Putamen (tissue), 1 donor: ENCODE results near the gene FLYWCH1.

Source experiments
- DNase-seq: peaks from one replicate; pipeline ENCODE4 v3.0.0-alpha.2; 2016; ENCODE audit warnings: low spot score

Gene FLYWCH1, protein sequence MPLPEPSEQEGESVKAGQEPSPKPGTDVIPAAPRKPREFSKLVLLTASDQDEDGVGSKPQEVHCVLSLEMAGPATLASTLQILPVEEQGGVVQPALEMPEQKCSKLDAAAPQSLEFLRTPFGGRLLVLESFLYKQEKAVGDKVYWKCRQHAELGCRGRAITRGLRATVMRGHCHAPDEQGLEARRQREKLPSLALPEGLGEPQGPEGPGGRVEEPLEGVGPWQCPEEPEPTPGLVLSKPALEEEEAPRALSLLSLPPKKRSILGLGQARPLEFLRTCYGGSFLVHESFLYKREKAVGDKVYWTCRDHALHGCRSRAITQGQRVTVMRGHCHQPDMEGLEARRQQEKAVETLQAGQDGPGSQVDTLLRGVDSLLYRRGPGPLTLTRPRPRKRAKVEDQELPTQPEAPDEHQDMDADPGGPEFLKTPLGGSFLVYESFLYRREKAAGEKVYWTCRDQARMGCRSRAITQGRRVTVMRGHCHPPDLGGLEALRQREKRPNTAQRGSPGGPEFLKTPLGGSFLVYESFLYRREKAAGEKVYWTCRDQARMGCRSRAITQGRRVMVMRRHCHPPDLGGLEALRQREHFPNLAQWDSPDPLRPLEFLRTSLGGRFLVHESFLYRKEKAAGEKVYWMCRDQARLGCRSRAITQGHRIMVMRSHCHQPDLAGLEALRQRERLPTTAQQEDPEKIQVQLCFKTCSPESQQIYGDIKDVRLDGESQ

DNA sequence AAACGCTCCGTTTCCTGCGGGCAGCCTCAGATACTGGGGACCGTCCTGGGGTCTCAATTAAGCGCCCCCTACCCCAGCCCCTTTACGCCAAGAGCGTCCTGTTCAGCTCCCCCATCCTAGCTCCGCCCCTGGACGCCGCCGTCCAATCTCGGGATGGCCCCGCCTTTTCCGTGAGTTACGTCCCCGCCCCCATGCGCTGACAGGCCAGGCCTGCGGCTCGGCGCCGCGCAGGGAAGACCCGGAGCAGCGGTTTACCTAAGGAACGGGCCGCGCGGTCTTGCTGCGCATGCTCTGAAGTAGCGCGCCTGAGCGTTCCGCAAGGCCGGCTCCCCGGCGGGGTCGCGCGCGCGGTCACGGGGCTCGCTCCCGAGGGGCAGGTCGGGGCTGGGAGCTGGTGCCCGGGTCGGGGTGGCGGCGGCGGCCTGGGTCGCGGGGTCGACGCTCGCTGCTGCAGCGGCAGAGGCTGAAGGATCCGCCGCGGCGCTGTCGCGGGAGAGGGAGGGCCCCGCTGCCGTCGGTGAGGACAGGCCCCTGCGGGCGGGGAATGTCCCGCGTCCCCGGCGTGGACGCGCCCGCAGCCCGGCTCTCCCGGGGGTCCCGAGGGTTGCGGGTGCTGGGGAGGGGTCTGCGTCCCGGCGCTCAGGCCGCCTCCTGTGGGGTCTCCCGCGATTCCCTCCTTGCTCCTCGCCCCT, at the start of gene FLYWCH1:
Gene FLYWCH1 (plus strand): TSS at position 294 of the 692 bp plus-strand sequence. CDS start 17,755 bp downstream, outside the sequence.
- DNase-seq = peak; percentile 97

DNA sequence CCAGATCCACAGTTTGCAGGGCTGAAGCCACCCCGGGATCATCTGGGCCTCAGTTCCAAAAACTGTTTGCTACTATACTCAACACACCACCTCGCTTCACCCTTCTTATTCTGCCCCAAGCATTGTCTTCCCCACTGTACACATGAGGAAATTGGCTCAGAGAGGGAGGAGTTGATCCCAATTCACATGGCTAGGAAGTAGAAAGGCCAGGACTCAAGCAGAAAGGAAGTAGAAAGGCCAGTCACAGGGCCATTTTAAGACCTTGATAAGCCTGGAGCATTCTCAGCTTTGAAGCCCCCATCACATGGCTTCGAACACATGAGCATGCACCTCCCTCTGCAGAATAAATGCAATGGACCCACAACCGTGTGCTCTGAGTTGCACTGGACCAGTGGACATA, 46.1 kb upstream of the FLYWCH1 start:
- DNase-seq = no peak

DNA sequence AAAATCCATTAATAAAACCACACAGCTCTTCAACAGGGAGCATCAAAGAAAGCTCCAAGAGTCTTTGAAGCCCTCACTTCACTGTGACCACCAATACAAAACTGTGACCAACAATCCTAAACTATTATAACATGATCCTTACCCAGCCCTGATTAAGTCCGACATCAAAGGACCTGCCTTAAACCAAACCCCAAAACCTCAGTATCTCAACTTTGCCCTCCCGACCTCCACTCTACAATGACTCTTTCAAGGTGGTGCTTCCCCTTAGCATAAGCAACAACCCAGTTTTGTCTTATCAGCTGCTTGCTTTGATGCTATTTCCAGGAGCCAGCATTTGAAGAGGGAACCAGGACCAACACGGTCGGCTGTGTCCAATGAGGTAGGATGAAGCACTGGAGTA, 45.3 kb upstream of the FLYWCH1 start:
- no peak for DNase-seq

DNA sequence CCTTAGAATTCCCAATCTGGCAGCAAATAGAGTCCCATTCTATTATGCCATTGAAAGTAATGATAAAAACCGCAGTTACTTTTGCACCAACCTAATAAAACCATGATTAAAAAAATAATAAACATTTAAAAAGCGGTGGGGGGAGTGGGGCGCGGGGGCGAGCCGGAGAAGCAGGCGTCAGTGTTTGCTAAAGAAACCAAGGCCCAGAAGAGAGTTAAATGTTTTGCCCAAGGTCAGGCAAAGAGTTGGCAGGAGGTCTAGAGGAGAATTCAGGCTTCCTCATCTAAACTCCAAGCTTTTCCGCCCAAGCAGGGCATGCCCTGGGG, 44.1 kb upstream of the FLYWCH1 start:
- no peak for DNase-seq

DNA sequence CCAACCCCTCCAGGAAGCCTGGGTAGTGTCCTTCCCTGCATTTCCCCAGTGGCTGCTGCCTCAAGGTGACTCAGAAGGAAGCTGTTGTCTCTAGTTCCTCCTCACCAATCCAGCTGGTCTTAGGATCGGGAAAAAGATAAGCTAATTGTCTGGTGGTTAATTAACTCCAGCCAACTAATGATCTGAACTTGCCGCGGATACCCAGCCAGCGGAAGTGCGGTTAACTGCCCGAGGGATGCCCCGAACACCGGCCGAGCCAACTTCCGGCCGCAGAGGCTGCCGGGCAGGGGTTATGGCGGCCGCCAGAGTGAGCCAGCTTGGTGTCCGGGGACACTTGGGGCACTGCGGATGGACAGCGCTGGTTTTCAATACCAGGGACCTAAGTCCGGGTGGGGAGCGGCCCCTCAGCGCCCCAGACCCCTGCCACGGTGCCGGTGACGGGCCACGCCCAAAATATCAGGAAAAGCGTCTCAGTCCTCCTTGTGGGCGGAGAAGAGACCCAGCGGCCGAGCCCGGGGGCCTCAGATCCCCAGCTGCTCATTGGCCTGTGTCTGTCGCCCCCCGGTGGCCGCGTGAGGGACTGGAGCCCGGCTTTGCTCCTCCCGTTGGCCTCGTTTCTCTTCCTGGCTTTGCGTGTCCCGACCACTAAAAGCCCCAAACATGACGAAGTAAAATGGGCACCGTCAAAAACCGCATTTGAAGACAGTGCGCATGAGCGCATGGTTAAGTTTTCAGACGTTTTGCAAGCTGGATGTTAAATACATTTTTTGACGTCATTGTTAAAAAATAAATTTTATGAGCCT, 43.5 kb upstream of the FLYWCH1 start:
- DNase-seq = peak; percentile 90

DNA sequence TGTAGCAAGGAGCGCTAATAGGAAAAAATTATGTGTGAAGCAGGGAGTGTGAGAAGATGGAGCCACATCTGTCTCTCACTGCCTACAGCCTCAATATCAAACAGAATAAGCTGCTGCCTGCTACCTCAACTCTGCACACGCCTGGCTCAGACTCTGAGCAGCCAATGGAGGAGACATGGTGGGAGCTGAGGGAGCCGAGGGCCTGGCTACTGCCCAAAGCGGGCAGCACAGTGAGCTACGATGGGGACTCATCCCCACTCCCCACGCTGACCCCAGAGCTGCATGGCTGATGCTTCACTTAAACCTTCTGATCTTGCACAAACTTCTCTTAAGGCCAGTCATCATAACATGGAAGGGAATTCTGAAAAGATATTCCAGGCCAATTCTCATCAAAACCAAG, 39.8 kb upstream of the FLYWCH1 start:
- no peak for DNase-seq

DNA sequence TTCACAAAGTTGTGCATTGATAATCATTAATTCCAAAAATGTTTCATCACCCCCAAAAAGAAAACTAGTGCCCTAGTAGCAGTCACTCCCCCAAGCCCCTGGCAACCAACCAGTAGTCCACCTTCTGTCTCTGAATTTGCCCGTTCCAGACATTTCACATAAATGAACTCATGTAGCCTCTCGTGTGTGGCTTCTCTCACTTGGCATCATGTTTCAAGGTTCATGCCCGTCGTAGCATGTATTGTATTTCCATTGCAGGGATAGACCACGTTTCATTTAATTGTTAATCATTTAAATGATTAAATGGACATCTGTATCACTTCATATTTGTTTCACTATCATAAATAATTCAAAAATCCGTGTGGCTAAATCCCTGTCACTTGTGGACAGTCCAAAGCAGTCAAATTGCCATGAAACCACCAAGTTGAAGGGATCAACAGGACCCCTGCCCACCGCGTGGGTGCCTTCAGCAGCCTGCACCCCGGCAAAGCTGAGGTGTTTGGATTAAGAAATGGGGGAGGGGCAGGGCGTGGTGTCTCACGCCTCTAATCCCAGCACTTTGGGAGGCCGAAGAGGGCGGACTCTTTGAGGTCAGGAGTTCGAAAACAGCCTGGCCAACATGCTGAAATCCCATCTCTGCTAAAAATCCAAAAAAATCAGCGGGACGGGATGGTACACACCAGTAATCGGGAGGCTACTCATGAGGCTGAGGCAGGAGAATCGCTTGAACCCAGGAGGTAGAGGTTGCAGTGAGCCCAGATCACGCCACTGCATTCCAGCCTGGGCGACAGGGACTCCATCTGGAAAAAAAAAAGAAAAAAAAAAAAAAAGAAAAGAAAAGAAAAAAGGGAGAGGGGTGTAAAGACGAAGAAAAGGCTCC, 37.5 kb upstream of the FLYWCH1 start:
- no peak for DNase-seq

DNA sequence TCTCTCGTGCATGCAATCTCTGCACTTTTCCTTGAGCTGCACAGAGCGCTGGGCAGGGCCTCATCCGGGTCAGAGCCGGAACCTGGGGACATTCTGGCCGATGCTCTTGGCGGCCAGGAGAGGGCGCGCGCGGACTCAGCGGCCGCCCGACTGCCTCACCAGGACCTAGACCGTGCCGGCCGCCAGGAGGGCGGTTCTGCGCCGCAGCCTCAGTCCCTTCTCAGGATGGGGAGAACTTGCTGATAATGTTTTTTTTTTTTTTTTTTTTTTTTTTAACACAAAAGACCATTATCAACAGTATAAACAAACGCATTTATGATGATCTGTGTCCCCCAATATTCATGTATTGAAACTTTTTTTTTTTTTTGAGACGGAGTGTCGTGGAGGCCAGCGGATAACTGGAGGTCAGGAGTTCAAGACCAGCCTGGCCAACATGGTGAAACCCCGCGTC, 36.8 kb upstream of the FLYWCH1 start:
- peak; percentile 75 for DNase-seq

DNA sequence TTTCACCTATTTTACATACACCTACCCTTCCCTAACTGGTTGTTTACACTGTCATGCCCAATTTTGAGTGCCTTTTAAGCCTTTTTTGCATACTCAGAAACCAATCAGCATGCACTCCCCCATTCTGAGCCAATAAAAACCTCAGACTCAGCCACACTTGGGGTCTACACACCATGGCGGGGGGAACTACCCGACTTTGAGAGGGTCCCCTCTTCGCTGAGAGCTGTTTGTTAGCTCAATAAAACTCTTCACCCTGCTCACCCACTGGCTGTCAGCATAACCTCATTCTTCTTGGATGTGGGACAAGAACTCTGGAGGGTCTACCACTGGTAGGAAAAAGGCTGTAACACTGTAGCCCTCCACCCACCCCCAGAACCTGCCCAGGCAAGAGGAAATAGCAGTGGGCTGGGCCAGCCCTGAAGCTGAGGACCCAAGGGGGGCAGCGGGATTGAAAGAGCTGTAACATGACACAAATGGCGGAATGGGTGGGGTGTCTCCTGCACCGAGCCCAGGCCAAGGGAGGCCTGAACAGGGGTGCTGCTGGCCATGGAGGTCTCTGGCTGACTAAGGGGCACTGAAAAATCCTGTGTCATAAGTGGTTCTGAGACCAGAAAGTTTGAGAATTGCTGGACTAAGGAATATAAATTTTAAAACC, 31.8 kb upstream of the FLYWCH1 start:
- DNase-seq = no peak

DNA sequence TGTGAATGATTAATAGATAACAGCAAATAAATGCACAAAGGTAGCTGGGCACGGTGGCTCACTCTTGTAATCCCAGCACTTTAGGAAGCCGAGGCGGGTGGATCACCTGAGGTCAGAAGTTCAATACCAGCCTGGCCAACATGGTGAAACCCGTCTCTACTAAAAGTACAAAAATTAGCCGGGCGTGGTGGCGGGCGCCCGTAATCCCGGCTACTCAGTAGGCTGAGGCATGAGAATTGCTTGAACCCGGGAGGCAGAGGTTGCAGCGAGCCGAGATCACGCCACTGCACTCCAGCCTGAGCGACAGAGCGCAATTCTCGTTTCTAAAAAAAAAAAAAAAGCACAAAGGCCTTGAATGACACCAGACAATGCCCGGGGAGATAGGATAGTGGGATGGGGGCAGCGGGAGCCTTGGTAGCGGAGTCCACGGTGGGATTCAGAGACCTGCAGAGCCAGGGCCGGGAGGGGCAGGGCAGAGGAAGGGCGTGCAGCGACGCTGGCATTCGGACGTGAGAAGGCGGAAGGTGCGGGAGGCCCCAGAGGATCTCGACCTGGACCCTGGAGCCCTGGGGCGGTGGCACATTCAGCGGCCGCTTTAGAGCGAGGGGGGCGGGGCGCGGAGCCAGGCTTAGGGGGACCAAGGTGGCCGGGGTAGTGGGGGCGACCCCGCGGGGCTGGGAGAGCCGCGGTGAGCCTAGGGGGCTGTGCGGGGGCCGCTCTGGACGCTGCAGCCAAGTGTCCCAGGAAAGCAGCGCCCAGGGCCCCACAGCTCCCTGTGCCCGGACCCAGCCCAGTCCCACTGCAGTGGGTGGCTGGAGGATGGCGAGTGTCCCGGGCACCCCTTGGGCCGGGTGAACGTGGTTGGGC, 29.7 kb upstream of the FLYWCH1 start:
- peak; percentile 21 for DNase-seq

DNA sequence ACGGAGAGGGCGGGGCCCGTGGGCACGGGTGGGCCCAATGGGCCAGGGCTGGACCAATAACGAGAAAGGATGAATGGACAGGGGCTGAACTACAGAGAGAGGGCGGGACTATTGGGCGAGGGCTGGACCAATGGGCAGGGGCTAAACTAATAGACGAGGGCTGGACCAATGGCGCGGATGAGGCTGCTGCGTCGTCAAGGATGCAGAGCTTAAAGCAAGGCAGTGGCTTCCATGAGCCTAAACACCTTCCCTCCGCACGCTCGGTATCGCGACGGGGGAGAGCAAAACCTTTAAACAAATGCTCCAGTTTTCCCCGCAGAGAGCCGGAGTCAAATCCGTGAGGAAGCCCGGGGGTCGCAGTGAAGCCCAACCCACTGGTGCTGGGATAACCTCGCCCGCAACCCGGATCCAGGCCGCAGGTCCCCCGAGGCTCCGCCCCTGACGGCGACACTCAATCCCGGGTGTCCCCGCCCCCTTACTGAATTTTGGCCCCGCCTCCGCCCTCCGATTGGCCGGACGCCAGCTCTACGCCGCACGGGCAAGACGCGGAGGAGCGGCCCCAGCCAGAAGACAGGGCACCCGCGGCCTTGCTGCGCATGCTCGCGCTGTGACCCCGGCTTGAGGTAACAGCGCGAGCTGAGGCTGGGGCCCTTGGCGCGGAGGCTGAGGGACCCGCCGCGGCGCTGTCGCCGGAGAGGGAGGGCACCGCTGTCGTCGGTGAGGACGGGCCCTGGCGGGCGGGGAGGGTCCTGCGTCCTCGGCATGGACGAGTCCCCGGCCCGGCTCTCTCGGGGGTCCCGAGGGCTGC, 28.9 kb upstream of the FLYWCH1 start, which contains the start of gene FLYWCH2:
Gene FLYWCH2 (plus strand): TSS at position 566 of the 808 bp plus-strand sequence. CDS start 13,235 bp downstream, outside the sequence.
- peak; percentile 99 for DNase-seq

DNA sequence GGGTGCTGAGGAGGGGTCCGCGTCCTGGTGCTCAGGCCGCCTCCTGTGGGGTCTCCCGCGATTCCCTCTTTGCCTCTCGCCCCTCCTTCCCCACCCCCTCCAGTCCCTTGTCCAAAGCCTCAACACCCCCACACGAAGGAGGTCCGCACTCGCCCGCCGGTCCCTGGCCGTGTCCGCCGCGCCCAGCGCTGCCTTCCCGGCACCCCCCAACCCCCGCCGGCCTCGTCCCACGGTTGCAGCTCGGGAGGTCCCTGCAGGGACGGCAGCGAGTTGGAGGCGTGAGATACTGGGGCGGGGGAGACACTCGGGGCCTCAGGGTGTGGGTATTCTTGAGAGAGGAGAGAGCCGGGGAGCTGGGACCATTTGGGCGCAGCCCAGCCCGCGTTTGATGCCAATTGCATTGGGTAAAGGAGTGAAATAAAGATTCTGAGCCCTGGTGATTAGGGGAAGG, 28.2 kb upstream of the FLYWCH1 start:
- no peak for DNase-seq

DNA sequence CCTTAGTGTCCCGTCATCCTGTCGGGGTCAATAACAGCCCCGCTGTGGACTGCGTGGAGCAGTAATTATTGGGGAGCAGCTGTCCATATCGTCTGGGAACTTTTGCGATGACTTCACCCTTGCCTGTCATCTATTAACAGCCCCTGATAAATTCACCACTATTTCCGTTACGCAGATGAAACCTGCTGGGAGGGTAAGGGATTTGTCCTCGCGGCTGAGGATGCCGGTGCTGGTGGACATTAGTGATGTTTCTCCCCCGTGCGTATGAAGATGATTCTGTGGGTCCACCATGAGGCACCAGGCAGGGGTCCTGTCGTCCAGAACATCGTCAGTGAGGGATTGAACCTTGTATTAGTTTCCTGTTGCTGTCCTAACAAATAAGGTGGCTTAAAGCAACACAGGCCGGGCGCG, 27.7 kb upstream of the FLYWCH1 start:
- DNase-seq = no peak

DNA sequence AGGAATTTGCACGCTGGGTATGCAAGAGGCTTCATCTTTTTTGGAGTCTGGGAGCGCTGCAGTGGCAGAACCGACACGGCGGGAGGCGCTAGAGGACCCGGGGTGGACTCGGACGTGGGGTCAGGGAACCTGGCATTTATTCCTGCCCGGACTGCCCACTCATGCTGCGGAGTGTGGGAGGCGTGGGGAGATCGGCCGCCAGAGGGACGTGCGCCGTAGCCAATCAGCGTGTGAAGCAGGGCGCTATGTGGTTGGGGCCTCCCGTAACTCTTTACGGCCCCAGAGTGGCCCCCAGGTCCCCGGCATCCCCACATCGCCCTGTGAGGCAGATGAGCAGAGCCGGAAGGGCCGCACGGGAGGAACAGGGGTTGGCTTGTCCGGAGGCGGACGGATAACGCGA, 17.5 kb upstream of the FLYWCH1 start:
- no peak for DNase-seq

DNA sequence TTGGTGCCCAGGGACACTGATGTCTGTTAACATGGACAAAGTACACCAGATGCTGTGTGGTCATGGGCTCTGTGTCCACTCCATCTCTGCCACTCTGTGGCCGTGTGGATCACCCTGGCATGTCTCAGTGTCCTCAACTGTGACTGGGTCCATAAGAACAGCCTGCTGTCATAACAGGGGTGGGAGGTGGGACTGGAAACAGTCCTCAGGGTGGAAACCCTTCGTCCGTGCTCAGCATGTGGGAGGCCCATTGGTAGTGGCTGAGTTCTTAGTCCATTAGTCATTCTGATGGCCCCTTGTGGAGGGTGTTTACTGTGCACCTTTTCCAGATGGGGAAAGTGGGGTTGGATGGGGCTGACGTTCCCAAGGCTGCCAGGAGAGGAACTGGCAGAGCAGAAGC, 15.9 kb upstream of the FLYWCH1 start:
- DNase-seq = no peak

DNA sequence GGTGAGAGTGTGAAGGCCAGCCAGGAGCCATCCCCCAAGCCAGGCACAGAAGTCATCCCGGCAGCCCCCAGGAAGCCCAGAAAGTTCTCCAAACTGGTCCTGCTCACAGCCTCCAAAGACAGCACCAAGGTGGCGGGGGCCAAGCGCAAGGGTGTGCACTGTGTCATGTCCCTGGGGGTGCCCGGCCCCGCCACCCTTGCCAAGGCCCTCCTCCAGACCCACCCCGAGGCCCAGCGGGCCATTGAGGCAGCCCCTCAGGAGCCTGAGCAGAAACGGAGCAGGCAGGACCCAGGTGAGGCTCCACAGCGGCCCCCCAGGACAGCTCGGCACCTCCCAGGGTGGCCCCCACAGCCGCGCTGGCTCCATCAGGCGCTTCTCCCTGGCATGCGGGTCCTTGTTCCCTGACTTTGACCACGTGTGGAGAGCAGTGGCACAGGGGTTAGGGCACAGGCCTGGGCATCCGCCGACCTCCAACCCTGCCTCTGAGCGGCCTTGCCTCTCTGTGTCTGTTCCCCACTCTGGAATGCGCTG, 15.2 kb upstream of the FLYWCH1 start:
- no peak for DNase-seq

DNA sequence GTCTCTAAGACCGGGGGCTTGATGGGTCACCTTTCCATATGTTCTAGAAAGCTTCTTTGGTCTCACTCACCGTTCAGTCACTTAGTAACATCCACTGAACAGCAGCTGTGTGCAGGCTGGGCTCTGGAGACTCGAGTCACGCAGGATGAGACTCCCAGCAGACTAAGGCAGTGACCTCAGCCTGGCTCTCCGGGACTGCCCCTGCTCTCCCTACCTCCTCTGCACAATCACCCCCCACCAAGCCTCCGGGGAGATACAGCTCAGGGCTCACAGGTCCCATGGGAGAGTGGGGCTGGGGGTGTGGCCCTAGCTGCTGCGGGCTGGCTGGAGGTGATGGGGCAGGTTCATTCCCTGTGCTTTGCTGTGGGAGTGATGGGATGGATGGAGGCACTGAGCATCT, 14.6 kb upstream of the FLYWCH1 start:
- DNase-seq = no peak
